Adipocyte (in vitro differentiated cells): ENCODE data around the gene LILRB5.
"Not testable (repeated sequence)": the region's sequence is repeated elsewhere in the genome, so short reads cannot be mapped to it uniquely, and the experiment has no call there.

Experiments
- DNase-seq: peaks from one replicate; pipeline ENCODE4 v3.0.0-alpha.2; 2015; ENCODE audit warnings: low read depth
- H3K27me3 ChIP-seq: replicated peaks from 2 replicates; pipeline ENCODE4 v1.7.0; 2013; ENCODE audit warnings: mild to moderate bottlenecking, low read length, moderate library complexity; ENCODE audit not compliant: control insufficient read depth, insufficient read depth
- H3K36me3 ChIP-seq: 2 replicates; pipeline ENCODE4 v1.7.0; 2013; ENCODE audit warnings: low read length, mild to moderate bottlenecking, moderate library complexity; ENCODE audit not compliant: control insufficient read depth, insufficient read depth, severe bottlenecking
- H3K4me1 ChIP-seq: 2 replicates; pipeline ENCODE4 v1.7.0; 2013; ENCODE audit warnings: mild to moderate bottlenecking, low read length, moderate library complexity; ENCODE audit not compliant: control insufficient read depth, insufficient read depth
- H3K4me3 ChIP-seq: 2 replicates; pipeline ENCODE4 v1.7.0; 2013; ENCODE audit warnings: mild to moderate bottlenecking, low read length, moderate library complexity
- H3K9ac ChIP-seq: 2 replicates; pipeline ENCODE4 v1.7.0; 2013; ENCODE audit warnings: mild to moderate bottlenecking, low read length, moderate library complexity
- H3K9me3 ChIP-seq: 2 replicates; pipeline ENCODE4 v1.7.0; 2013; ENCODE audit warnings: mild to moderate bottlenecking, low read length, moderate library complexity; ENCODE audit not compliant: control insufficient read depth

Gene LILRB5

DNA sequence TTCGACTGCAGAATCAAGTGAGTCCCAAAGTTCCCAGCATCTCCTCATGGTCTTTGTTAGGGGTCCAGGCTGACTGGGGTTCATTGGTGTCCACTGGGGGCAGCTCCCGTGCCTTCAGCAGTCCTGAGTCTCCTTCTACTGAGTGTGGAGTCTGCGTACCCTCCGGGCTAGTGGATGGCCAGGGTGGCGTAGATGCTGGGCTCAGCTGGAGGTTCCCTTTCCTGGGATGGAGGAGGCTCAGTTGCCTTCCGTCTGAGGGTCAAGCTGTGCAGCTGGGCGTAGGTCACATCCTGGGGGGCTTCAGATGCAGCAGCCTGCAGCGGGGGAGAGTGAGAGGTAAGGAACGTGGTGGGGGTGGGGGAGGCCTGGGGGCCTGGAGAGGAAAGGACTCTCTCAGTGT, 17.4 kb upstream of the LILRB5 start:
- H3K27me3 ChIP-seq, H3K9me3 ChIP-seq, H3K36me3 ChIP-seq, H3K9ac ChIP-seq, DNase-seq, H3K4me3 ChIP-seq, H3K4me1 ChIP-seq: not testable (repeated sequence)

DNA sequence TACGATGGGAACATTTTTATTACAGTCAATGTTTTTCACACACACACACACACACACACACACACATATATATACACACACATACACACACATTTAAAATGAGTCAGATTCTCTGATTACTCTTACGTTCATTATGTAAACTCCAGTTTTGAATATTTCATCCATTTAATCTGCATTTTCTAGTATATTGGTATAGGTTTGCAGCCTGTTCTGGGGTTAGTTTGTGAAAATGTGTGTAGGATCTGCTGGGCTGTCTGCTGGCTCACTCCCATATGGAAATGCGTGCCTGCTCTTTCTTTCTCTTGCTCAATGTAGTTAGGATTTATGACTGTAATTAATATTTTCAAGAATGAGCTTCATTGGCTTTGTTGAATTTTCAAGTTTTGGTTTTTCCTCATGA, 16.7 kb upstream of the LILRB5 start:
- H3K9me3 ChIP-seq = no peaks in the 10 kb centered on the region
- H3K9ac ChIP-seq = no peak overlapping the region
- no peak overlapping the region for H3K4me3 ChIP-seq
- H3K36me3 ChIP-seq = no peaks in the 10 kb centered on the region
- peaks cover 8% of the 10 kb centered on the region for H3K27me3 ChIP-seq
- no peaks in the 10 kb centered on the region for H3K4me1 ChIP-seq
- DNase-seq = no peak

DNA sequence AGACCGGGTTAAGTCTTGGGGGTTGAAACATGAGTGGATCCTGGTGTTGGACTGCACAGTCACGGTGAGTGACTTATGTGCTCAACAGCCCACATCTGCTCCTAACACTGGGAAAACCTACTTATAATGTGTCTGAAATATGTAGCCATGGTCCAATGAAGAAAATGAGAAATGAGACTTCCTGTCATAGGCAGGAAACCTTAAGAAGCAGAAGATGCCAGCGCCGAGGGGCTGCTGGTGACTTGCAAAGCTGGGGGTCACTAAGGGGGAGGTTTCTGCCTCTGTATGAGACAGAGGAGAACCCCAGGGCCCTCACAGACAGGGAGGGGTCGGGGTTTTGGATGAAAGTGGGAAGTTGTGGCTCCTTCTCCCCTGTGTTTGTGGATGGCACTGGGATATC, 15.1 kb upstream of the LILRB5 start:
- not testable (repeated sequence) for H3K9ac ChIP-seq, H3K36me3 ChIP-seq, H3K4me1 ChIP-seq, H3K9me3 ChIP-seq, DNase-seq, H3K4me3 ChIP-seq
- peaks cover 12% of the 10 kb centered on the region for H3K27me3 ChIP-seq

DNA sequence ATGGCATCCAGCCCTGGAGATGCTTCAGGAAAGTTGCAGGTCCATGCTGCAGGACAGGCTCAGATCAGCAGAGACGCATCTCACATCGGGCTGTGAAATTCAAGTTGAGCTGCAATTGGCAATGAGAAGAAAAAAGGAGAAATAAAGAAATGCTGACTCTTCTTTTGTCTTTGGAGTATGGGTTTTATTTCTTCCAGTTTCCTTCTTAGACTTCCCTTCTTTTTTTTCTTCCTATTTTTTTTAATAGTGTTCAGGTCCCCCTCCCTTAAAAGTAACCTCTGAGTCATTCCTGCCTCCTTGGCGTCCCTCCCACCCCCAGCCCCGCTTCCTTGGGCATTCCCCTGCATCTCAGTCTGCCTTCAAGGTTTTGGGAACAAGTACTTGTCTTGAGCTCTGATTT, 14.5 kb upstream of the LILRB5 start:
- not testable (repeated sequence) for H3K9me3 ChIP-seq, H3K4me1 ChIP-seq, H3K9ac ChIP-seq, H3K36me3 ChIP-seq, H3K4me3 ChIP-seq, DNase-seq
- peaks cover 12% of the 10 kb centered on the region for H3K27me3 ChIP-seq

DNA sequence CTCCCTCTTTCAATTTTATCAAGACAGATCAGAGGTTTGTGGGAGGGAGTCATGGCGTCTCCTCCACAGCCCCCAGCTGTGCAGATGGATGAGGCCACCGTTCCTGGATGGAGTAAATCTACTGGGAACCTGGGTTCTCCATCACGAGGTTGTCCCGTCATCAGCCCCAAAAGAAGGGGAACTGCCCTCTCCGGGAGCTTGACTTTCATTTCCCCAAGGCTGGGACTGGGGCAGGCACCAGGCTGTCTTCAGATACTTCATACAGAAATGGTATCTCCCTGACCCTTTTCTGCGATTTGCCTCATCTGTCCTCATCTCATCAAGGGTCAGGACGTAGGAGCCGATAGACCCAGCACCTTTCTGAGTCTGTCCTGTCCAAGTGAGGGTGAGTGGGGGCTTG, 14.0 kb upstream of the LILRB5 start:
- Histone ChIP-seq H3K4me1 (no peaks in the 10 kb centered on the region), H3K4me3 (no peak overlapping the region), H3K9me3 (no peaks in the 10 kb centered on the region), H3K9ac (no peak overlapping the region), H3K27me3 (peaks cover 12% of the 10 kb centered on the region), H3K36me3 (no peaks in the 10 kb centered on the region)
- no peak for DNase-seq

DNA sequence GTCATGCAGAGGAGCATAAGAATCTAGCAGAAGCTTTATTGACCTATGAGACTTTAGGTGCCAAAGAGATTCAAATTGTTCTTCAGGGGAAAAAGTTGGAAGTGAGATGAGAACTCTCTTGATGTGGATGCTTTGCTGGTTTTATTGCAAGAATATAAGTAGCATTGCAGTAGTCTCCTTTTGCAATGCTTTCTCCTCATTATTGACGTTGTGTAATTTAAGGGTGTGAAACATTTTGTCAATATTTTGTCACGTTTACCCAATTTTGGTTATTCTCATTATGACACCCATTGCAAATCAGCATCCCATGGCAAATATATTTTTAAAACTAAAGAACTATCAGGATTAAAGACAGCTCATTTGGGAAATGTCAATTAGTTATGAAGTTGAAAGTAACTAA, 11.9 kb upstream of the LILRB5 start:
- H3K27me3 ChIP-seq = peaks cover 12% of the 10 kb centered on the region
- H3K36me3 ChIP-seq = no peaks in the 10 kb centered on the region
- H3K9me3 ChIP-seq = no peaks in the 10 kb centered on the region
- no peak overlapping the region for H3K4me3 ChIP-seq
- H3K4me1 ChIP-seq = no peaks in the 10 kb centered on the region
- DNase-seq = no peak
- H3K9ac ChIP-seq = no peak overlapping the region

DNA sequence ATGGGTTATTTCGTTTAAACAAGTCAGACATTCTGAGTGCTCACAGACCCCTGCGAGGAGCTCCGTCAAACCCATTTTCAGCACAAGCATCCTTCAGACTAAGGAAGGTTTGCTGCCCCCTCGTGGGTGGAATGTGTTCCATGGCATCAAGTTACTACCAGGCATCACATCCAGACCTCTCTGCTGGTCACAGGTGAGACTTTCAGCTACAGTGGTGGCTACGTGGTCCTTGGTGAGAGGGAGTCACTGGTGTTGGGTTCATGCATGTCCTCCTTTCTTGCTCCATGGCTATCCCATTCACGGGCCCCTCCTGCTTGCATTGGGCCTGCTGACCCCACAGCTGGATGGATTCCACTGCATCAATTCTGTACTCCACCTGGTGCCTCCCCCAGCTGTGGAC, 9.1 kb upstream of the LILRB5 start:
- no peak overlapping the region for H3K4me3 ChIP-seq
- no peaks in the 10 kb centered on the region for H3K4me1 ChIP-seq

DNA sequence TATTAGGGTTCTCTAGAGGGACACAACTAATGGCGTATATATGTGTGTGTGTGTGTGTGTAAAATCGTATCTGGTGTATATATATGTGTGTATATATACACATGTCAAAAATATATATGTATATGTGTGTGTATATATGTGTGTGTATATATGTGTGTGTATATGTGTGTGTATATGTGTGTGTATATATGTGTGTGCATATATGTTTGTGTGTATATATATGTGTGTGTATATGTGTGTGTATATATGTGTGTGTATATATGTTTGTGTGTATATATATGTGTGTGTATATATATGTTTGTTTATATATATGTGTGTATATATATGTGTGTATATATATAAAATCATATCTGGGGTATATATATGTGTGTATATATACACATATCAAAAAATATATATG, 5.4 kb upstream of the LILRB5 start:
- no peak overlapping the region for H3K9ac ChIP-seq
- no peak for DNase-seq

More for the DNA sequence above, 9.1 kb upstream of the LILRB5 start:
- no peaks in the 10 kb centered on the region for H3K9me3 ChIP-seq
- no peaks in the 10 kb centered on the region for H3K36me3 ChIP-seq
- H3K9ac ChIP-seq = no peak overlapping the region
- H3K27me3 ChIP-seq = peaks cover 9% of the 10 kb centered on the region
- DNase-seq = peak; percentile 58

DNA sequence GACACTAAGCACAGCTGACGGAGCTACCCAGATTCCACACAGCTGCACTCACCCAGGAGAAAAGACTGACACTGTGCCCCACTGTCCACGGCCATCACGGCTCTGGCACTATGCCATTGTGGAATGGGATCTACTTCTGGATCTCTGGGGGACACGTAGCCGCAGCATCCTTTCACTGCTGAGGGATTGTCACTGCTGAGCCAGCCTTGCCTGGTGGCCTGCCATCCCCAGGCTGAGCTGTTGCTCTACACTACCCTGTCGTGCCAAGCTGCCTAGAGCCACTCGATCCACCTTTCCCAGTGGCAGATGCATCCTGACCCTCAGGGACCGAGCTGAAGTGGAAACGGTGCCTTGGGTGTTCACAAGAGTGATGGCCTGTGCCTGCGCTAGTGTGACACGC, 5.0 kb upstream of the LILRB5 start:
- H3K4me1 ChIP-seq = no peaks in the 10 kb centered on the region
- no peaks in the 10 kb centered on the region for H3K36me3 ChIP-seq
- H3K9ac ChIP-seq = no peak overlapping the region
- no peaks in the 10 kb centered on the region for H3K9me3 ChIP-seq
- H3K27me3 ChIP-seq = peaks cover 18% of the 10 kb centered on the region
- no peak overlapping the region for H3K4me3 ChIP-seq
- DNase-seq = no peak

More for the DNA sequence above, 5.4 kb upstream of the LILRB5 start:
- Histone ChIP-seq H3K9me3 (no peaks in the 10 kb centered on the region), H3K4me3 (no peak overlapping the region), H3K36me3 (no peaks in the 10 kb centered on the region), H3K27me3 (peaks cover 14% of the 10 kb centered on the region), H3K4me1 (no peaks in the 10 kb centered on the region)

DNA sequence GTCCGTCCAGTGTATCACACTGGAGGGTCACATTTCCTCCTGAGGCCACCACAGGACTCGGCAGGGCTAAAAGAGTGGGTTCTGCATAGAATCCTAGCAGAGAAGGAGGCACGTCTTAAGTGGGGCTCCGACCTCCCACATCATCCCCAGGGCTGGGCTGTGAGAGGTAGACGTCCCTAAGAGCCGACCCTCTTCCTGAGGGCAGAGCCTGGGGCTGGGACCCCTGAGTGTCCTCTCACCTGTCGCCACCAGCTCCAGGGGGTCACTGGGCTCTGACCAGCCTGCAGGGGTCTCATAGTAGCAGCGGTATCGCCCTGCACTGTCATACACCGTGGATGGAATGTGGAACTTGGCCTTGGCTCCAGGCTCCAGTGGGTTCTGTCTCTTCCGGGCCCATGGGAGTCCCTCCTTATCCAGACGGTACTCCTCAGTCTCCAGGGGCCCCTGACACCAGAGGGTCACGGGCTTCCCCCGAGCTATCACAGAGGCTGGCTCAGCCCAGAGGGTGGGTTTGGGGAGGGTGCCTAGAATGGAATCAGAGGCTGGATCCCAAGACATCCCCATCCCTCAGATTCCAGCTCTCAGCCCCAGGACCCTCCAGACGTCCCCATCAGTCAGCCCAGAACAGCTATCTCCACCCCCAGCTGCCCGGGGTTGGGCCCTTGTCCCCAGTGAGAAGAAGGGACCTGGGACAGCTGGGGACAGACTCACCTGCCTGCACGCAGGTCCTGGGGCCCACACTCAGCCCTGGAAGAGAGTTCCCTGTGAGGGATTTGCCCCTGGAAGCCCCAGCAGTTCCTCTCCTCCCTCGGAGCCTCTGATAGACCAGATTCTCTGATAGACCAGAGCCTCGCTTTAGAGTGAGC, 590 bp downstream of the LILRB5 start:
- H3K9me3 ChIP-seq = no peaks in the 10 kb centered on the region
- H3K4me1 ChIP-seq = no peaks in the 10 kb centered on the region
- no peak overlapping the region for H3K4me3 ChIP-seq
- DNase-seq = no peak
- no peaks in the 10 kb centered on the region for H3K36me3 ChIP-seq
- peaks cover 45% of the 10 kb centered on the region for H3K27me3 ChIP-seq
- no peak overlapping the region for H3K9ac ChIP-seq

DNA sequence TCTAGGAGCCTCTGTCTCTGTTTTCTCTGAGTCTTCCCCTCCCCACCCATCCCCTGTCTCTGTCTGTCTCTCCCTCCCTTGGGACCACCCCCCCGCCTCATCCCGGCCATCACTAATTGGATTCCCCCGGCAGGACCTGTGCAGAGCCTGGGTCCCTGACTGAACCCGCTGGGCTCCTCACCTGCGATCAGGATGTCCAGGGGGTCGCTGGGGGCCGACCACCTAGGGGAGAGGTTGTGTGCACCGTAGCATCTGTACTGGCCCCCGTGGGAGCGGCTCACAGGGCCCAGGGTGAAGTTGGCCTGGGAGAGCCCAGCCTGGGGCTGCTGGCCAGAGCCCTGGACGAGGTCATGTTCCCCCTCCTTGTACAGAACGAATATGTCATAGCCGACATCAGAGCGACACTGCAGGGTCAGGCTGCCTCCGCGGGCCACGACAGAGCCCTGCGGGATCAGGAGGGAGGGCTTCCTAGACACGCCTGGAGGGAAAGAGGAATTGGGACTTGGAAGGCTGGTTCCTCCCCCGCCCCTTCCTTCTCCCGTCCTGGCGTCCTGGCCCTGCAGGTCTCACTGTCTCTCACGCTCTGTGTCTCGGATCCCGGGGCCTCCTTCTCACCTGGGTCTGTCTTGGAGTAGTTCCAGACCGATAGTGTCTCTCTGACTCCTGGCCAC, 1.8 kb downstream of the LILRB5 start:
- no peaks in the 10 kb centered on the region for H3K4me1 ChIP-seq
- H3K9me3 ChIP-seq = no peaks in the 10 kb centered on the region
- no peak overlapping the region for H3K4me3 ChIP-seq
- no peak overlapping the region for H3K9ac ChIP-seq
- peaks cover 46% of the 10 kb centered on the region for H3K27me3 ChIP-seq
- DNase-seq = no peak
- no peaks in the 10 kb centered on the region for H3K36me3 ChIP-seq
